HEK293 (cell line): Measurements from ENCODE around the gene ACTL6B.

Experiments used
- CTCF ChIA-PET: fragments of 350-600 bp; formaldehyde crosslinking; extraction: SDS; loops from one replicate; lab custom pipeline; 2021; ENCODE audit warnings: antibody characterized with exemption; lab: Yijun Ruan, JAX
- POLR2A ChIA-PET: fragments of 300-600 bp; formaldehyde crosslinking; extraction: SDS; loops from one replicate; lab custom pipeline; 2020; ENCODE audit warnings: antibody characterized with exemption, inconsistent platforms; lab: Yijun Ruan, JAX
- H3K27ac ChIP-seq: fragments of 200-500 bp; sonication (Bioruptor generic); 2 replicates; pipeline ENCODE4 v1.5.1; 2014; ENCODE audit warnings: low read depth, low read length, control low read depth, inconsistent platforms; ENCODE audit errors: extremely low read depth
- H3K36me3 ChIP-seq, 2 experiments: fragments of 200-500 bp in 1 of 2; sonication (Bioruptor generic) in 1 of 2; 1 replicate in 1 of 2; 2 replicates in 1 of 2; pipeline ENCODE4 v1.5.1; 2014 to 2017; ENCODE audit warnings: inconsistent platforms in 2 of 2, low read length in 2 of 2; ENCODE audit not compliant: control insufficient read depth in 2 of 2, insufficient read depth in 1 of 2
- H3K4me1 ChIP-seq: fragments of 200-500 bp; sonication (Bioruptor generic); 2 replicates; pipeline ENCODE4 v1.5.1; 2014; ENCODE audit warnings: mild to moderate bottlenecking, low read length, inconsistent platforms; ENCODE audit not compliant: control insufficient read depth, insufficient read depth
- H3K4me3 ChIP-seq: 2 replicates; pipeline ENCODE4 v1.5.1; 2011; ENCODE audit warnings: low read depth, mild to moderate bottlenecking, control low read depth, low read length, moderate library complexity
- H3K9me3 ChIP-seq: fragments of 200-500 bp; sonication (Bioruptor generic); 2 replicates; pipeline ENCODE4 v1.5.1; 2014; ENCODE audit warnings: low read depth, low read length, inconsistent platforms; ENCODE audit not compliant: control insufficient read depth, insufficient read depth
- CTCF ChIP-seq: fragments of 450-650 bp; formaldehyde crosslinking; IDR thresholded peaks from 2 replicates; pipeline ENCODE4 v1.5.1; 2016; ENCODE audit warnings: missing biosample characterization, missing genetic modification characterization
- EGR2 ChIP-seq: fragments of 450-650 bp; formaldehyde crosslinking; IDR thresholded peaks from 2 replicates; pipeline ENCODE4 v1.5.1; 2016; ENCODE audit warnings: low read depth, missing biosample characterization, missing genetic modification characterization
- HIC1 ChIP-seq: fragments of 450-650 bp; formaldehyde crosslinking; IDR thresholded peaks from 2 replicates; pipeline ENCODE4 v1.5.1; 2016; ENCODE audit warnings: missing biosample characterization, missing genetic modification characterization
- HOXD13 ChIP-seq: sonication (generic); formaldehyde crosslinking; IDR thresholded peaks from 2 replicates; pipeline ENCODE4 v1.8.0; 2022; ENCODE audit warnings: missing genetic modification reagents, borderline replicate concordance
- KLF1 ChIP-seq: fragments of 450-650 bp; formaldehyde crosslinking; IDR thresholded peaks from 2 replicates; pipeline ENCODE4 v1.5.1; 2016; ENCODE audit warnings: missing biosample characterization, missing genetic modification characterization
- KLF17 ChIP-seq: fragments of 450-650 bp; formaldehyde crosslinking; IDR thresholded peaks from 2 replicates; pipeline ENCODE4 v1.5.1; 2016; ENCODE audit warnings: missing biosample characterization, missing genetic modification characterization
- KLF9 ChIP-seq: fragments of 450-650 bp; formaldehyde crosslinking; IDR thresholded peaks from 2 replicates; pipeline ENCODE4 v1.5.1; 2016; ENCODE audit warnings: missing biosample characterization, missing genetic modification characterization, low read depth
- ZFHX2 ChIP-seq: fragments of 450-650 bp; formaldehyde crosslinking; conservative IDR thresholded peaks from 2 replicates; pipeline ENCODE4 v1.5.1; 2016; ENCODE audit warnings: missing biosample characterization, missing genetic modification characterization
- ZIC2 ChIP-seq: fragments of 450-650 bp; formaldehyde crosslinking; IDR thresholded peaks from 2 replicates; pipeline ENCODE4 v1.5.1; 2016; ENCODE audit warnings: missing biosample characterization, missing genetic modification characterization
- ZNF221 ChIP-seq: fragments of 450-650 bp; formaldehyde crosslinking; IDR thresholded peaks from 2 replicates; pipeline ENCODE4 v1.5.1; 2017; ENCODE audit warnings: missing biosample characterization, missing genetic modification characterization, borderline replicate concordance
- ZNF449 ChIP-seq: fragments of 450-650 bp; formaldehyde crosslinking; IDR thresholded peaks from 2 replicates; pipeline ENCODE4 v1.5.1; 2017; ENCODE audit warnings: missing biosample characterization, mild to moderate bottlenecking, missing genetic modification characterization, moderate library complexity
- ZNF510 ChIP-seq: fragments of 450-650 bp; formaldehyde crosslinking; IDR thresholded peaks from 2 replicates; pipeline ENCODE4 v1.5.1; 2018; ENCODE audit warnings: mild to moderate bottlenecking, missing genetic modification characterization, missing biosample characterization; ENCODE audit not compliant: insufficient replicate concordance
- ZNF529 ChIP-seq: fragments of 450-650 bp; formaldehyde crosslinking; IDR thresholded peaks from 2 replicates; pipeline ENCODE4 v1.5.1; 2017; ENCODE audit warnings: missing genetic modification characterization, missing biosample characterization; ENCODE audit not compliant: insufficient replicate concordance
- ZNF560 ChIP-seq: fragments of 450-650 bp; formaldehyde crosslinking; IDR thresholded peaks from 2 replicates; pipeline ENCODE4 v1.5.1; 2017; ENCODE audit warnings: missing biosample characterization, missing genetic modification characterization, borderline replicate concordance
- ZNF600 ChIP-seq: fragments of 450-650 bp; formaldehyde crosslinking; IDR thresholded peaks from 2 replicates; pipeline ENCODE4 v1.5.1; 2016; ENCODE audit warnings: missing biosample characterization, missing genetic modification characterization
- ZNF654 ChIP-seq: fragments of 450-650 bp; formaldehyde crosslinking; IDR thresholded peaks from 2 replicates; pipeline ENCODE4 v1.5.1; 2016; ENCODE audit warnings: low read depth, missing biosample characterization, missing genetic modification characterization
- ZNF747 ChIP-seq: fragments of 450-650 bp; formaldehyde crosslinking; IDR thresholded peaks from 2 replicates; pipeline ENCODE4 v1.5.1; 2016; ENCODE audit warnings: missing biosample characterization, missing genetic modification characterization
- ZSCAN18 ChIP-seq: fragments of 450-650 bp; formaldehyde crosslinking; IDR thresholded peaks from 2 replicates; pipeline ENCODE4 v1.5.1; 2016; ENCODE audit warnings: missing biosample characterization, missing genetic modification characterization

ACTL6B gene

GRCh38 chr7:100689230-100690135, 33.2 kb upstream of the ACTL6B start (continued):
- no peak for TF ChIP-seq HOXD13
- no peak for TF ChIP-seq ZNF654 (tag by site-specific recombination)
- peak; percentile 45 for TF ChIP-seq ZIC2 (tag by site-specific recombination)
- TF ChIP-seq EGR2 (tag by site-specific recombination): no peak
- TF ChIP-seq CTCF (tag by site-specific recombination): 0 out of 2 replicates have a peak, but pooled peaks have one; percentile 31
- no peak for TF ChIP-seq ZNF449

GRCh38 chr7:100688326-100688860, 32.1 kb upstream of the ACTL6B start:
- ChIA-PET POLR2A (interaction anchor here (1.1 kb wide), 1 partner anchor 17 kb away, joined by 4 read pairs; no protein-coding TSS in a partner anchor), CTCF (interaction anchor here (1.1 to 5.5 kb wide), 2 partner anchors 14 to 124 kb away, joined by 7 to 37 read pairs; no protein-coding TSS in a partner anchor)
- no peak overlapping the region for H3K27ac ChIP-seq
- H3K4me3 ChIP-seq: no peak overlapping the region
- peaks cover 0 to 69% of the 10 kb centered on the region in 2 experiments; a peak in 2 of 3 replicates for H3K36me3 ChIP-seq
- TF ChIP-seq KLF9 (no peak), ZSCAN18 (tag by site-specific recombination) (no peak), KLF17 (tag by site-specific recombination) (no peak), ZNF747 (tag by site-specific recombination) (no peak), HIC1 (tag by site-specific recombination) (no peak)
- no peaks in the 10 kb centered on the region for H3K9me3 ChIP-seq
- peaks cover 2% of the 10 kb centered on the region; the same call in 1 of the 2 replicates for H3K4me1 ChIP-seq

GRCh38 chr7:100687751-100688300, 31.6 kb upstream of the ACTL6B start:
- 0 out of 2 replicates have a peak, but pooled peaks have one; percentile 20 for TF ChIP-seq ZNF600
- TF ChIP-seq KLF1 (tag by site-specific recombination): no peak
- no peak for TF ChIP-seq ZNF560 (tag by site-specific recombination)
- no peak for TF ChIP-seq ZNF529 (tag by site-specific recombination)
- peak; percentile 83 for TF ChIP-seq EGR2 (tag by site-specific recombination)
- TF ChIP-seq ZNF221 (tag by site-specific recombination): no peak
- TF ChIP-seq ZNF510 (tag by site-specific recombination): no peak
- TF ChIP-seq ZFHX2 (tag by site-specific recombination): peak; percentile 87
- TF ChIP-seq HOXD13: no peak
- POLR2A ChIA-PET: interaction anchor here (0.6 to 0.9 kb wide), 2 partner anchors 18 to 163 kb away, joined by 3 to 4 read pairs; partner anchors contain the start of gene POP7
- no peak overlapping the region for H3K4me3 ChIP-seq
- H3K9me3 ChIP-seq: no peaks in the 10 kb centered on the region
- H3K27ac ChIP-seq: no peak overlapping the region
- H3K4me1 ChIP-seq: peaks cover 2% of the 10 kb centered on the region; the same call in 1 of the 2 replicates
- peaks cover 0 to 74% of the 10 kb centered on the region in 2 experiments; a peak in 2 of 3 replicates for H3K36me3 ChIP-seq
- CTCF ChIA-PET: no interaction called here
